GM12878 (cell line): ENCODE results near the gene CAMTA1. TPM values are rescaled to one million over a fixed set of nuclear protein-coding genes. Genes with fewer than 3 reads are reported as not detected.

ENCODE experiments used
- ATAC-seq: fragments of 200-7000 bp; cut with Tn5 transposase; 3 replicates; pipeline ENCODE4 v1.9.1; 2020; ENCODE audit warnings: mild to moderate bottlenecking, moderate library complexity
- BruUV-seq: library from RNA; stranded (reverse); fragments of 400-500 nt; replicated peaks from 2 replicates; lab custom pipeline; 2021; lab: Mats Ljungman, UMichigan
- CTCF ChIA-PET: fragments of 300-600 bp; sonication (Branson Sonifier 250); formaldehyde crosslinking; extraction: SDS; loops from one replicate; lab custom pipeline; 2021; ENCODE audit warnings: inconsistent platforms; lab: Yijun Ruan, JAX
- POLR2A ChIA-PET: fragments of 350-600 bp; formaldehyde crosslinking; extraction: SDS; loops from one replicate; lab custom pipeline; 2021; ENCODE audit warnings: inconsistent platforms; lab: Charles Lee
- RAD21 ChIA-PET: fragments of 300-600 bp; sonication (Branson Sonifier 250); formaldehyde crosslinking; loops from one replicate; lab custom pipeline; 2023; ENCODE audit warnings: antibody characterized with exemption; ENCODE audit not compliant: unreplicated experiment; lab: Charles Lee
- SMC1A ChIA-PET: fragments of 300-600 bp; sonication (Branson Sonifier 250); formaldehyde crosslinking; loops from one replicate; lab custom pipeline; 2023; ENCODE audit not compliant: unreplicated experiment, uncharacterized antibody; lab: Charles Lee
- DNase-seq: peaks from one replicate; pipeline ENCODE4 v3.0.0-alpha.2; 2011; ENCODE audit warnings: low read depth, low spot score
- FAIRE-seq: peaks from 3 replicates; lab custom pipeline; 2011; peaks lifted over from hg19 to GRCh38; lab: Jason Lieb, UNC
- H2AFZ ChIP-seq: 2 replicates; pipeline ENCODE4 v1.6.0; 2011; ENCODE audit warnings: low read depth, low read length, control low read depth; ENCODE audit not compliant: control insufficient read depth
- H3K27ac ChIP-seq: 2 replicates; pipeline ENCODE4 v1.5.1; 2011; ENCODE audit warnings: control low read depth; ENCODE audit not compliant: control insufficient read depth, insufficient read depth
- H3K27me3 ChIP-seq, 2 experiments: replicated peaks in 1 of 2; 2 replicates each; pipeline versions ENCODE4 v1.6.0 to v1.6.1; 2011; ENCODE audit warnings: low read length in 1 of 2; ENCODE audit not compliant: control insufficient read depth in 2 of 2, insufficient read depth in 2 of 2
- H3K36me3 ChIP-seq, 2 experiments: 2 replicates each; pipeline ENCODE4 v1.5.1; 2011; ENCODE audit warnings: low read length in 1 of 2; ENCODE audit not compliant: control insufficient read depth in 2 of 2, insufficient read depth in 2 of 2
- H3K4me1 ChIP-seq: 2 replicates; pipeline ENCODE4 v1.6.1; 2011; ENCODE audit warnings: mild to moderate bottlenecking, low read length, moderate library complexity, mixed read lengths; ENCODE audit not compliant: control insufficient read depth, insufficient read depth
- H3K4me2 ChIP-seq: 2 replicates; pipeline ENCODE4 v1.6.0; 2011; ENCODE audit warnings: control low read depth; ENCODE audit not compliant: control insufficient read depth, insufficient read depth
- H3K4me3 ChIP-seq: fragments of 200-600 bp; sonication (generic); 2 replicates; pipeline ENCODE4 v1.5.1; 2016
- H3K79me2 ChIP-seq: 2 replicates; pipeline ENCODE4 v1.6.0; 2011; ENCODE audit warnings: low read length; ENCODE audit not compliant: control insufficient read depth, insufficient read depth
- H3K9ac ChIP-seq: 2 replicates; pipeline ENCODE4 v1.8.0; 2011; ENCODE audit warnings: low read length, control low read depth, mixed read lengths; ENCODE audit not compliant: control insufficient read depth, insufficient read depth
- H3K9me3 ChIP-seq: replicated peaks from 3 replicates; pipeline ENCODE4 v1.5.1; 2011; ENCODE audit warnings: mild to moderate bottlenecking, low read length; ENCODE audit not compliant: control insufficient read depth, insufficient read depth
- H4K20me1 ChIP-seq: 2 replicates; pipeline ENCODE4 v1.6.0; 2011; ENCODE audit not compliant: control insufficient read depth, insufficient read depth
- BHLHE40 ChIP-seq, 2 experiments: fragments of 450-650 bp in 1 of 2; IDR thresholded peaks; 2 replicates each; pipeline ENCODE4 v1.6.1; 2011 to 2017; ENCODE audit warnings: low read depth in 2 of 2, borderline replicate concordance in 1 of 2, improper control_type of control experiment in 1 of 2, low read length in 1 of 2, mild to moderate bottlenecking in 1 of 2
- EED ChIP-seq: sonication (generic); IDR thresholded peaks from 2 replicates; pipeline ENCODE4 v1.6.1; 2016; ENCODE audit warnings: antibody characterized with exemption, low read depth
- MEF2B ChIP-seq: fragments of 450-650 bp; IDR thresholded peaks from 2 replicates; pipeline ENCODE4 v1.6.1; 2018; ENCODE audit warnings: mild to moderate bottlenecking, moderate library complexity; ENCODE audit not compliant: partially characterized antibody, poor library complexity, severe bottlenecking
- MYC ChIP-seq: IDR thresholded peaks from 2 replicates; pipeline ENCODE4 v1.6.1; 2011; ENCODE audit warnings: mild to moderate bottlenecking, low read length, moderate library complexity, inconsistent platforms; ENCODE audit not compliant: insufficient read depth, insufficient replicate concordance, insufficient read length, severe bottlenecking
- RUNX3 ChIP-seq: IDR thresholded peaks from 2 replicates; pipeline ENCODE4 v1.6.1; 2012; ENCODE audit warnings: low read length, inconsistent platforms
- USF1 ChIP-seq: IDR thresholded peaks from 2 replicates; pipeline ENCODE4 v1.6.1; 2011; ENCODE audit warnings: borderline replicate concordance, low read depth, mild to moderate bottlenecking, moderate library complexity, mixed read lengths, low read length; ENCODE audit not compliant: insufficient read depth; ENCODE audit errors: extremely low read length
- ZNF384 ChIP-seq: IDR thresholded peaks from 2 replicates; pipeline ENCODE4 v1.6.1; 2012; ENCODE audit warnings: low read depth, mild to moderate bottlenecking, low read length, improper control_type of control experiment, borderline replicate concordance
- WGBS: methylation state at CpG from one replicate; pipeline ENCODE4 v1.1.6; 2016; ENCODE audit warnings: low lambda C conversion rate; ENCODE audit not compliant: insufficient replicate concordance, insufficient coverage; ENCODE audit errors: missing lambda C conversion rate; 5-methylcytosine and 5-hydroxymethylcytosine counted together
- in situ Hi-C: fragments of 300-500 bp; cut with MboI; formaldehyde crosslinking; loops from 9 replicates; pipeline ENCODE4 v1.14.3; 2018; ENCODE audit warnings: mixed read lengths
- intact Hi-C: fragments of 100-400 bp; cut with micrococcal nuclease; formaldehyde crosslinking; loops from one replicate; pipeline ENCODE4 v1.14.2; 2022; ENCODE audit not compliant: unreplicated experiment
- polyA plus RNA-seq, 11 experiments: library from polyadenylated mRNA; depleted of rRNA in 4 of 11; unstranded in 6 of 11; stranded (reverse) in 5 of 11; fragments of >200 nt; fragmentation: Nextera tagmentation in 4 of 11; fragmentation: Illumina TruSeq in 1 of 11; extraction: Ambion mirVana in 4 of 11; extraction: Trizol in 1 of 11; gene quantifications; 1 replicate in 1 of 11; 2 replicates in 10 of 11; pipeline versions ENCODE4 v1.2.1 to v1.2.3, GENCODE V29; 2011 to 2016; ENCODE audit warnings: inconsistent platforms in 2 of 11, missing spikeins in 2 of 11, low read depth in 1 of 11
- total RNA-seq, 4 experiments: library from RNA; depleted of rRNA in 3 of 4; stranded (reverse); fragments of >200 nt in 3 of 4; fragmentation: Illumina TruSeq in 1 of 4; extraction: Trizol in 1 of 4; gene quantifications; 2 replicates each; pipeline versions ENCODE4 v1.2.1 to v1.2.3, GENCODE V29; 2013 to 2021

CAMTA1 gene
- total and polyA plus RNA-seq, 10 of the 15 experiments (the other 5 are each of a cell fraction or from before 2014, with no cell fraction given): 37.7 to 148 (median 76.4) TPM

DNA sequence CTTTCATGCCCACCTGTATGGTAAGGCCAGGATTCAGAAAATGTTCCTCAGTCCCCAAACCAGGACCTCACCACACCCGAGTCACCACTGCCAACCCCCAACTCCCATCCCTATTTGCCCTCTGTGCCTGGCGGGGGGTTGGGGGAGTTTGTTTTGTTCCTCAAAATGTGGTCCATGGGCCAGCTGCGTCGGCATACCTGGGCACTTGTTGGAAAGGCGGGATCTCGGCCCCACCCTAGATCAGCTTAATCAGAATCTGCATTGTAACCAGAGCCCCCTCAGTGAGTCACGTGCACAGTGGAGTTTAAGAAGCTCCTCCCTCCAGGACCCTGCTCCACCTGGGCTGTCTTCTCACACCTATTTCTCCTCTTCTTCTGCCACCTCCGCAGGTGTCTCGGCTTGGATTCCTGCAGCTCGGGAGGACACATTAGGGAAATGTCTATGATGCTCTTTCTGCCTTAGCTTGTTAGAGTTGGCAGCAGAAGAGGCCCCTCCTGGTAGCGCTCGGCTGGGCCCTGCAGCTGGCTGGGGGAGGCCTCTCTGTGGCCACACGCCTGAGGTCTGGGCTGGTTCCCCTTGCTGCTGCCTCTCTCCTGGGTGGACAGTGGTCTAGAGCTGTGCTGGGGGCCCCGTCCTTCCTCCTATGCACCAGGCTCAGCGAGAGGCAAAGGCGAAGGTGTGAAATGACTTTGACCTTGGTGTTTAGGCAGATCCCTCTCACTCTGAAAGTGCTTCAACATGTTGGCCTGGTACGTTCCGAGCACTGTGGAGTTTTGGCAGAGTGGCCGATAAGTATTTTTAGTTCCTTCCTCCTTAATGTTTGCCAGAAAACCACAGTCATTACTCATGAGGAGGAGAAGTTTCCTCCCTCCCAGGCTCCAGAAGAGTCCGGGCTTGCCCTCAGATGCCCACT lies 41.8 kb upstream of the CAMTA1 start:
- Histone ChIP-seq H3K4me3 (no peak overlapping the region), H3K36me3 (no peaks in the 10 kb centered on the region), H2AFZ (peak overlapping the region; percentile 84), H3K27ac (0 out of 2 replicates have a peak overlapping the region, but pooled peaks have one; percentile 24), H3K79me2 (no peaks in the 10 kb centered on the region), H3K4me1 (peaks cover 9% of the 10 kb centered on the region), H4K20me1 (no peaks in the 10 kb centered on the region), H3K9ac (peak overlapping the region; percentile 29; the same call in 1 of the 2 replicates), H3K27me3 (no peaks in the 10 kb centered on the region), H3K9me3 (no peaks in the 10 kb centered on the region), H3K4me2 (peak overlapping the region; percentile 66)
- DNase-seq: peak; percentile 28
- ChIA-PET RAD21 (no interaction called here), POLR2A (interaction anchor here (0.6 kb wide), 1 partner anchor 1251 kb away, joined by 5 read pairs; no protein-coding TSS in a partner anchor), SMC1A (interaction anchor here (0.9 kb wide), 1 partner anchor 146 kb away, joined by 3 read pairs; no protein-coding TSS in a partner anchor), CTCF (no interaction called here)
- ATAC-seq: peak; percentile 72
- no TSS peak for BruUV-seq
- TF ChIP-seq RUNX3: peak; percentile 36
- peak; percentile 52 for TF ChIP-seq USF1
- no peak for TF ChIP-seq MEF2B
- no peak for TF ChIP-seq MYC
- TF ChIP-seq EED: peak; percentile 66
- TF ChIP-seq ZNF384: no peak
- peak in 1 of 2 experiments; percentile 48; a peak in 1 of 4 replicates for TF ChIP-seq BHLHE40 (IDR thresholded peaks at IDR 0.05; ENCODE audit: borderline replicate concordance in 1 of 2, low read depth in 2 of 2, low read length in 1 of 2)
- in situ Hi-C loops (no loop called here), intact Hi-C loops (no loop called here)
- WGBS: 26% methylated on average over 20 of the region's 20 CpGs
- FAIRE-seq: peak; percentile 79
